Lower leg skin (tissue), 4 donors: ENCODE measurements around the gene TMEM9B. TPM values are rescaled to one million over a fixed set of nuclear protein-coding genes. Genes with fewer than 3 reads are reported as not detected.

Source experiments
- DNase-seq, 2 donors: peaks; one replicate each; pipeline ENCODE4 v3.0.0-alpha.2; 2019; ENCODE audit warnings: low spot score in 2 of 2
- H3K4me3 ChIP-seq: fragments of 200-600 bp; sonication (generic); 2 replicates; pipeline ENCODE4 v1.5.1; 2017; ENCODE audit warnings: mild to moderate bottlenecking, low read depth; ENCODE audit not compliant: poor library complexity, severe bottlenecking
- POLR2A ChIP-seq, 2 donors: fragments of 450-650 bp; IDR thresholded peaks; one replicate each; pipeline ENCODE4 v1.6.1; 2016 to 2017; ENCODE audit warnings: antibody characterized with exemption in 2 of 2, mild to moderate bottlenecking in 1 of 2, moderate library complexity in 1 of 2
- WGBS, 2 donors: methylation state at CpG; one replicate each; pipeline ENCODE4 v1.1.5; 2018; 5-methylcytosine and 5-hydroxymethylcytosine counted together
- intact Hi-C: fragments of 100-400 bp; cut with DNase I; formaldehyde crosslinking; loops from one replicate; pipeline ENCODE4 v1.15.0; 2023; ENCODE audit warnings: low total_unique reads
- total RNA-seq, 4 donors: library from RNA; depleted of rRNA; stranded (reverse); fragments of >200 nt; gene quantifications; one replicate each; pipeline ENCODE4 v1.1.0, GENCODE V29; 2016
- TF ChIP-seq, protein P1 (sequence below), 3 donors: fragments of 450-650 bp; IDR thresholded peaks; one replicate each; pipeline ENCODE4 v1.5.1; 2016; ENCODE audit warnings: antibody characterized with exemption in 3 of 3, mild to moderate bottlenecking in 3 of 3, moderate library complexity in 2 of 3

Gene TMEM9B
- total RNA-seq, 4 donors from 2014 or later, result 40.4 to 54.7 (median 48.0) TPM

DNA sequence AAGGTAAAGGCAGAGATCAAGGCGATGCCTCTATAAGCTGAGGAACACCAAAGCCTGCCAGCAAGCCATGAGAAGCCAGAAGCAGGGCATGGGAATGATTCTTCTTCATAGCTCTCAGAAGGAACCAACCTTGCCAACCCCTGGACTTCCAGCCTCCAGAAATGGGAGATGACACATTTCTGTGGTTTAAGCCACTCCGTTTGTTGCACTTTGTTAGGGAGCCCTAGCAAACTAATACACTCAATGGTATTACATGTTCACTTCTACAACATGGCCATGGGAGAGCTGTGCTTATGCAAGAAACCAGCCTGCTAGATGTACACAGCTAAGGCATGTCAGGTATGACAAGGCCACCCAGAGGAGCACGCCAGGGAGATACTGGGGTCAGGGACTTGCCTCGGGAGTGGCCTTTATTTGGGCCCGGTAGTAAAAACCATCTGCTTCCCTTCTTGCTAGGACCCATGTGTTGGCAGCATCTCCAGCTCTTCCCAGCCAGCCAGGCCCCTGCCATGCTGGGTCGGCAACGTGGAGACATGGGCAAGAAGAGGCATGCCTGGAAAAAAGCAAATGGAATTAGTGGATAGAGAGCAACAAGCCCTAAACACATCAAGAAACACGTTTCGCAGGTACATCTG, 35.1 kb downstream of the TMEM9B start:
- H3K4me3 ChIP-seq, result no peak overlapping the region
- intact Hi-C loops, result no loop called here
- 57 to 59% methylated on average over 9 of the region's 9 CpGs for WGBS, 2 donors
- TF ChIP-seq, protein P1, sequence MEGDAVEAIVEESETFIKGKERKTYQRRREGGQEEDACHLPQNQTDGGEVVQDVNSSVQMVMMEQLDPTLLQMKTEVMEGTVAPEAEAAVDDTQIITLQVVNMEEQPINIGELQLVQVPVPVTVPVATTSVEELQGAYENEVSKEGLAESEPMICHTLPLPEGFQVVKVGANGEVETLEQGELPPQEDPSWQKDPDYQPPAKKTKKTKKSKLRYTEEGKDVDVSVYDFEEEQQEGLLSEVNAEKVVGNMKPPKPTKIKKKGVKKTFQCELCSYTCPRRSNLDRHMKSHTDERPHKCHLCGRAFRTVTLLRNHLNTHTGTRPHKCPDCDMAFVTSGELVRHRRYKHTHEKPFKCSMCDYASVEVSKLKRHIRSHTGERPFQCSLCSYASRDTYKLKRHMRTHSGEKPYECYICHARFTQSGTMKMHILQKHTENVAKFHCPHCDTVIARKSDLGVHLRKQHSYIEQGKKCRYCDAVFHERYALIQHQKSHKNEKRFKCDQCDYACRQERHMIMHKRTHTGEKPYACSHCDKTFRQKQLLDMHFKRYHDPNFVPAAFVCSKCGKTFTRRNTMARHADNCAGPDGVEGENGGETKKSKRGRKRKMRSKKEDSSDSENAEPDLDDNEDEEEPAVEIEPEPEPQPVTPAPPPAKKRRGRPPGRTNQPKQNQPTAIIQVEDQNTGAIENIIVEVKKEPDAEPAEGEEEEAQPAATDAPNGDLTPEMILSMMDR (IDR thresholded peaks at IDR 0.05), result no peak
- TF ChIP-seq POLR2A (IDR thresholded peaks at IDR 0.05), result no peak
- no peak for DNase-seq

DNA sequence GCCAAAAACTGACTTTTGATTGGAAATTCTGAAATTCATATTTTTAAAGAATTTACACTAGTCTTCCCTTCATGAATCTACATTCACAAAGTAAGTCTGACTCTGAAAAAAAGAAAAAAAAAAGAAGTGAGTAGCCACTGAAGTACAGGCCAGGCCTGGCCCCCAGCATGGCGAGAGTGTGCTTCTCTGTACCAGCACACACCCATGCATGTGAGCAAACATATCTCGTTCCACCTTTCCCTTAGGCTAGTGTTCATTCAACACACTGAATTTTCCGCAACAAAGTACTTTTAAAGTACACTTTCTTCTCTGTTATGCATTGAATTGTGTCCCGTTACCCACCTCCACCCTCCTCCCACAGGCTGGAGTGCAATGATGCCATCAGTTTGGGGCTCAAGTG, 36.0 kb downstream of the TMEM9B start:
- TF ChIP-seq, protein P1 (IDR thresholded peaks at IDR 0.05), result no peak
- no peak for TF ChIP-seq POLR2A (IDR thresholded peaks at IDR 0.05)
- H3K4me3 ChIP-seq, result no peak overlapping the region
- 66 to 82% methylated on average over 4 of the region's 4 CpGs for WGBS, 2 donors
- DNase-seq, result no peak
- intact Hi-C loops, result no loop called here

DNA sequence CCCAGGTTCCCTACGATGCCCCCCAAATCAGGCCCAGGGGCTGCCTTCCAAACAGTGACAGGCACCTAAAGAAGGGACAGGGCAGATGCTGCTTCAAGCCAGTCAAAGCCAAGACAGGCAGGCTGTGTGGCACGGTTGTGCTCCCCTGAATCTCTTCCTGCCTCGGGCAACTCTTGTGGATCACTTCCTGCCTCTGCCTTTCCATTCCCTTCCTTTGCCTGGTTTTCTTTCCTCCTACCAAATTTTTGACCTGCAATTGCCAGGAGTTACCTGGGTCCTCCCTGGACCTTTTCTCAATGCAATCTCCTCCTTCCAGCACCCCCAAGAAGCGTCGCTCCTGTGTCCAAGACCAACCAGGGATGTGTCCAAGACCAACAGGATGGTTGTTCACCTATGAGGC, 37.0 kb downstream of the TMEM9B start:
- intact Hi-C loops, result no loop called here
- no peak for TF ChIP-seq POLR2A (IDR thresholded peaks at IDR 0.05)
- TF ChIP-seq, protein P1 (IDR thresholded peaks at IDR 0.05), result no peak
- WGBS, 2 donors, result 79 to 88% methylated on average over 5 of the region's 5 CpGs
- DNase-seq, result no peak
- H3K4me3 ChIP-seq, result no peak overlapping the region

DNA sequence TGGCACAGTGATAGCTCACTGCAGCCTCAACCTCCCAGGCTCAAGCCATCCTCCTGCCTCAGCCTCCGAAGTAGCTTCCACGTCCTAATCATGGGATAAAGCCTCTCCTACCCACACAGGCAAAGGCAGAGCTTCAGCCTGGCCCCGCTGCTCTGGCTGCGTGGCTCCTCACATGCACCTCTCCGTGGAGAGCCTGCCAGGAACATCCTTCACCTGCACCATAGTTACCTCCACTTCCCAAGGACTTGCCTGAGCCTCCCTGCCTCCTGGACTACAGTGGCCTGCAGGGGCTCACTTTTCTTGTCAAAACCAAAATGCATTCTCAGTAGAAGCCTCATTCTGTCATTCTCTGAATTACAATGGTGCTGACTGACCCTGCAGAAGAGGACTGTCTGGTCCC, 38.0 kb downstream of the TMEM9B start:
- no peak overlapping the region for H3K4me3 ChIP-seq
- no peak for DNase-seq
- TF ChIP-seq POLR2A (IDR thresholded peaks at IDR 0.05), result no peak
- 95 to 96% methylated on average over 5 of the region's 5 CpGs for WGBS, 2 donors
- intact Hi-C loops, result no loop called here

DNA sequence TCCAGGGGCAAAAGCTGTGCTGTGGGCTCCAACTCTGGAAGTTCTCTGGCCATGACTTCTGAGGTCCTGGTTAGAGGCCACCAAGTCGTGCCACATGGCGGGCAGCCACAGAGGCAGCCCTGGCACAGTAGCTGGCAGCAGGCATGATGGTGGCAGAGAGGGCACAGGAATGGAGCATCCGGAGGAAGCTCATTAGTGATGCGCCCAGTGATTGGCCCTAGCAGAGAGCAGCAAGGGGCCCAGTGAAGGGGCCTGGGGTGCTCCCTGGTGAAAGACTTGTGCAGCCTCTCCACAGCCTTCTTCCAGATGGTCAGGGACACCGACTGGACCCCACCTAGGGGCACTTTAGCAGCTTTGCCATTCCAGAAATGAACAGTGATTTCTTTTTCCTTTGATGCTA, 38.5 kb downstream of the TMEM9B start:
- WGBS, 2 donors, result 88 to 97% methylated on average over 5 of the region's 5 CpGs

DNA sequence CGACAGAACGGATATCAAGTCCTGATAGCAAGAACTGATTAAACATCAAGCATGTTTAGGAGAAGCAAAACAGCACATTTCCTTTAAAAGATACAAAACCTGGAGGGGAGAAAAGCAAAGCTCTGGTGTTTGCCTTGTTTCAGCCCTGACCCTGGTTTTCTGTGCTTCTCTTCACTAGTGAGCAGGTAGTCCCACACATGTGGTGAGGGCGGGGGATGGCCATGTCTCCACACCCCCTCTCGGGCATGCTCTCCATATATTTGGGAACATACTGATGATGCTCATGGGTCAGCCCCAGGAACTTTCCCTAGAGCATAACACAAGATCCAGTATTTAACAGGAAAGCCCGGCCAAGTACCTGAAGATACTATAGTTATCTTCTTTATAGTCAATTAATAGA, 41.6 kb downstream of the TMEM9B start:
- WGBS, 2 donors, result 91 to 92% methylated on average over 5 of the region's 5 CpGs

More for the DNA sequence above, 38.5 kb downstream of the TMEM9B start:
- intact Hi-C loops, result no loop called here
- no peak for DNase-seq
- TF ChIP-seq, protein P1 (IDR thresholded peaks at IDR 0.05), result no peak
- TF ChIP-seq POLR2A (IDR thresholded peaks at IDR 0.05), result no peak
- H3K4me3 ChIP-seq, result no peak overlapping the region

More for the DNA sequence above, 41.6 kb downstream of the TMEM9B start:
- TF ChIP-seq POLR2A (IDR thresholded peaks at IDR 0.05), result no peak
- TF ChIP-seq, protein P1 (IDR thresholded peaks at IDR 0.05), result no peak
- H3K4me3 ChIP-seq, result no peak overlapping the region
- DNase-seq, result no peak
- intact Hi-C loops, result no loop called here
